Cerebellar cortex (tissue), 1 donor: Measurements from ENCODE around the gene USP47.
A peak's percentile ranks its signal among the peaks of the same experiment; 100 is the strongest.

Experiments used
- DNase-seq: peaks from one replicate; pipeline ENCODE4 v3.0.0-alpha.2; 2015; ENCODE audit warnings: low spot score

USP47 gene

DNA sequence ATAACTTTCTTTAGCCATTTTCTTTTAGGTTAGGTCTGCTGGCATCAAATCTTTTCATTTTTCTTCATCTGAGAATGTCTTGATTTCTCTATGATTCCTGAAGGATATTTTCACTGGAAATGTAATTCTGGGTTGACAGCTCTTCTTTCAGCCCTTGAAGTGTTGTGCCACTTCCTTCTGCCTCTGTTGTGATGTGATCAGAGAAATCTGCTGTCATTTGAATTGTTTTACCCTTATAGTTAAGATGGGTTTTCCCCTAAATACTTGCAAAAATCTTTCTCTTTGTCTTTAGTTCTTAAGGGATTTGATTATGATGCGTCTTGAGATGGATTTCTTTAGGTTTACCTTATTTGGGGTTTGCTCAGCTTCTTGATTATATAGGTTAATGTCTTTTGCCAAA lies 23.0 kb downstream of the USP47 start:
- DNase-seq: no peak

DNA sequence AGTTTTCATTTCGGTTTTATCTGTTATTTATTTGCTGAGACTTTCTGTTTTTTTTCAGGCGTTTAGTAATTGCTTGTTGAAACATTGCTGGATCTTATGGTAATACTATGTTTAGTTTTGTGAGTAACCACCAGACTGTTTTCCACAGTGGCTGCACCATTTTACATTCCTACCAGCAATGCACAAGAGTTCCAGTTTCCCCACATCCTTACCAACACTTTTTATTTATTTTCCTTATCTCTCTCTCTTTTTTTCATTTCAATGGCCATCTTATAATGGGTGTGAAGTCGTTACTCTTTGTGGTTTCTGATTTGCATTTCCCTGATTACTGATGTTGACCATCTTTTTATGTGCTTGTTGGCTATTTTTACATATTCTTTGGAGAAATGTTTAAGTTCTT lies 23.7 kb downstream of the USP47 start:
- DNase-seq: no peak

DNA sequence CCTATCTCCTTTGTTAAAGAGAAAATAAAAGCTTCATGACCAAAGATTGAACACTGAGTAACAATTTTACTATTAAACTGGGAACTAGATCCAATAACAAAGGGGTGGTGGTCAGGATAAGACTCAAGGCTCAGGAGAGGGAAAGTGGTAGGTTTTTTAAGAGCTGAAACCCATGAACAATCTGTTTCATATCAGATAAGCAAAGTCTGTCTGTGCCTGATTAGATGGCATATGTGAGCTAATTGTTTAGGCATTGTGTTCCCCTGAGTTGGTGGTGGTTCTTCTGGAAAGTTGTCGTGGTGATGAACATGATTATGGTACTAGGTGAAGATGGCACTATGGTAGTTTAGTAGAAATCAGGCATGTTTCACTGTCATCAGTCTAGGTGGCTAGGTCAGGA lies 24.4 kb downstream of the USP47 start:
- DNase-seq: no peak

DNA sequence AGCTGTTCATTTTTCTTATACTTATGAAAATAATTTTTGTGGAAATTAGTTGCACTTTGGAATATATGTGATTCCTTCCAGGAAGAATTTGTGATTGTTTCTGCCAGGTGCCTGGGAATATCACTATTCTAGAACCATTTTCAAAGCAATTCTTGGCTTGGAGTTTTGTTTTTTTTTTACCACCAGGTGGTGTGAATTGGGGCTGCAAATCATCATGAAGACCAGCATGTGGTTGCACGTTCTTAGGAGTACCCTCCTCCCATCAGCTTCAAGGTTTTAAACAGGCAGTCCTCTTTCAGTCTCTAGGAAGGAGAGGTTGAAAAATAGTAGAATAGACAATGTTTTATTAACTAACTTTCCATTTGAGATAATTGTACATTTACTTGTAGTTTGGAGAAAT lies 25.9 kb downstream of the USP47 start:
- no peak for DNase-seq

DNA sequence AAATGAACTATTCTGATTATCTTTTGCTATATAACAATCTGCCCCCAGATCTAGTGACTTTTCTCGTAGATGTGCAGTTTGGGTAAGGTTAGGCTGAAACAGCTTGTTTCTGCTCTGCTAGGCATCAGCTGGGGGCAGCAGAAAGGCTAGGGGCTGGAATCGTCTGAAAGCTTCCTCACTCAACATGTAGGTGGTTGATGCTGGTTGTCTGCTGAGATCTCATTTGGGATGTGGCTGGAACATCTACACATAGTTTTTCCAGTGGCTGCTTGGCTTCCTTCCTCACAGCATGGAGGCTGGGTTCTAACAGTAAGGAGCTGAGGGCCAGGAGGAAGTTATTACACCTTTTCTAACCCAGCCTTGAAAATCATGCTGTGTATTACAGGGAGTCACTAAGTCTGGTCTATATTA lies 30.2 kb downstream of the USP47 start:
- DNase-seq: peak; percentile 31

DNA sequence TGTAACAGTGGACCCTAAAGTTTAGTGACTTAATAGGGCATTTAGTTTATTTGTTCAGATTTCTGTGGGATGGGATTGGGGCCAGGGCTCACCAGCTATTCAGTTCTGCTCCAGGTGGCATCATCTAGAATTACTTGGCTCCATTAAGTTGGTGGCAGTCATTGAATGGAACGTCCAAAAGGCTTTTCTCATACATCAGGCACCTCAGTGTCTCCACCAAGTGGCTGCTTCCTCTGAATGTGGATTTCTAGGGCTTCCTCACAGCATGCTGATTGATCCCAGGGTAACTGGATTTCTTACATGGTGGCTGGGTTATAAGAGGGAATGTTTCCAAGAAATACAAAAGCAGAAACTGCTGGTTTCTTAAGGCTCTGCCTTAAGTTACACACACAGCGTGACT lies 34.7 kb downstream of the USP47 start:
- peak; percentile 26 for DNase-seq

DNA sequence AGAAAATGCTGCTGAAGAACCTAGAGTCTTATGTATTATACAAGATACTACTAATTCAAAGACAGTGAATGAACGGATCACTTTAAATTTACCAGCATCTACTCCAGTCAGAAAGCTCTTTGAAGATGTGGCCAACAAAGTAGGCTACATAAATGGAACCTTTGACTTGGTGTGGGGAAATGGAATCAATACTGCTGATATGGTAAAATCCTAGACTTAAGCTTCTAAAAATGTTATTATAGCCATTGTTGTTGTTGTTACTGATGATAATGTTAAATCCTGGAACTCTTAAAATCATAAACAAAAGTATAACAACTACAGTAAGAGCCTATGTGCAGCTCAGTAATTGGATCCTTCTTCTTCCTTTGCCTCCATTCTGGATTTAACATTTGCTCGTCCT lies 38.4 kb downstream of the USP47 start:
- DNase-seq: no peak

DNA sequence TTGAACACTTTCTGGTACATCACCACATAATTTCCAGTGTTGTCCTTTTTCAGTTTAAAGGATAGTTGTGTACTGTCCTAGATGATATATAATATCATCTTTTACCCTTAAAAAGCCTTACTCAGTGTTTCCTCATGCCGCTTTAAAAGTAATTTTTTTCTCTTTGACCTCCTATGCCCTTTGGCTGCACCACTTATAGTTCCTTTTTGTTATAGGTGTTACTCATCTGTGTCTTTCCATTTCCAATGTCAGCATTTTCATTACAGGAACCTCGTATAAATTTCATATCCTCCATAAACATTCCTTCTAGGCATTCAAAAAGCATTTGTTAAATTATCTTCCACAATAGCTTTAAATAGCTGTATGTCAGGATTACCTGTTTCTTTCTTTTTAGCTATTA lies 40.8 kb downstream of the USP47 start:
- DNase-seq: no peak

DNA sequence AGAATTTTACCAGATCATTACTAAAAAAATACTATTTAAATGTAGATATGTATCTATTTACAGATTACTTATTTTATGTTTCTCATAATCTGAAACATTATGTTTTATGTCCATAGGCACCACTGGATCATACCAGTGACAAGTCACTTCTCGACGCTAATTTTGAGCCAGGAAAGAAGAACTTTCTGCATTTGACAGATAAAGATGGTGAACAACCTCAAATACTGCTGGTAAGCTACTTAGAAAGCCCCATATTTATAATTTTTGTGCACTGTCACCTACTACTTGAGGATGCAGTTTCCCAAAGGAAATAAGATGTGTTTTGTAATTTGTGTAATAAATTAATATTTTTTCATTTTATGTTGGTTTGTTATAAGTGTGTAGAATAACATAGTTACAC lies 42.6 kb downstream of the USP47 start:
- no peak for DNase-seq

DNA sequence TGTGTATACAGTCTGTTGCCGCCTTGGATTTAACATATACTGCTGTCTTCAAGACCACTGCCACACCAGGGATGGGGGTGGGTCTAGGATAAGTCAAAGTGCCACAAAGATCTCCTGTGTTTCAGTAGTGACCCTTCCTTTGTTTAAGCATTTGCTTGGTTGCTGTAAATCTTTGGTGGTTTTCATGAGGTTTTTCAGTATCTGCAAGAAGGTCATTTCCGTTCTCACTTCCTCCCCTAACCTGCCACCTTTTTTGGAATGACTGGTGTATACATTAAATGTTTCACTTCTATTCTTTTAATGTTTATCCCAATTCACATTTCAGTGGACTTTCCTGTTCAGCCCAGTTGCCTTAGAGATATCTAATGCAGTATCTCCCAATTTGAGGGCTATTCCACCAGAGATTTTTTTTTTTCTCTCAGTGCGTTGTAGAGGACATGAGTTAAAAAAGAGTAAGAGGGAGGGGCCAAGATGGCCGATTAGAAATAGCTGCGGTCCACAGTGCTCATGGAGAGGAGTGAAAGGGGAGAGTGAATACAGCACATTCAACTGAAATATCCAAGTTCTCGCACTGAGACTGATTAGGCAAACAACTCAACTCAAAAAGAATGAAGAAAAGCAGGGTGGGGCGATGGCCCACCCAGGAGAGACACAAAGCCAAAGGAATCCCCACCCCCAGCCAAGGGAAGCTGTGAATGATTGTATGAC lies 43.2 kb downstream of the USP47 start:
- DNase-seq: no peak

DNA sequence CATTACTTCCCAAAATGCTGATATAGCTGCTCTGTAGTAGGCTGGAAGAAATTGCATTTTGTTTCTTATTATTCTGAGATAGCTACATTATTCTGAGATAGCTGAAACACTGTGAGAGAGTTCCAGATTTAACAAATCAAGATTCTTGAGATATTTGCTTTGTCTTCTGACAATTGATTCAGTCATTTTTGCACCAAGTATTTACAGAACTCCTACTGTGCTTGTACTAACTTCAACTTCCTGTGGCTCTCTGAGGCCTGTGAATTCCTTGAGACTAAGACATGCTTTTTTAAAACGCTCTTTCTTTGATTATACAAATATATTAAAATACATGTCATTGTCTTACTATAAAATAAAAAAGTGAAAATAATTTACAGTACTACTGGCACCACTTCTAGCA lies 52.7 kb downstream of the USP47 start:
- no peak for DNase-seq

DNA sequence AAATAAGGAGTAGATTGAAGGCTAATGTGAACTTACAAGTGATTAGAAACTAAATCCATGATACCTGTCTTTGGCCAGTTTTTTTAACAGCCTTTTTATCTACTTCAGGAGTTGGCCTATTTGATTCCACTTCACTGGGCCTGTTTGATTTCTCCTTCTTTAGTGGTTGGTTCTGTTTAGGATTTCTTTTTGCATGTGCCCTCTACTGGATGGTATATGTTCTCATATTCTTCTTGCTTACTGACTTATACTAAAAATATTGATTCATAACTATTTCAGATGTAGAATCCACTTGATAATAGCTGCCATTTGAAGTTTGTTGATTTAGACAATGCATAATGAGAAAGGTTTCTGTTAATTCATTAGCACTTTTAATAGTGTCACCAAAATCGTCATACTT lies 53.9 kb downstream of the USP47 start:
- DNase-seq: no peak

DNA sequence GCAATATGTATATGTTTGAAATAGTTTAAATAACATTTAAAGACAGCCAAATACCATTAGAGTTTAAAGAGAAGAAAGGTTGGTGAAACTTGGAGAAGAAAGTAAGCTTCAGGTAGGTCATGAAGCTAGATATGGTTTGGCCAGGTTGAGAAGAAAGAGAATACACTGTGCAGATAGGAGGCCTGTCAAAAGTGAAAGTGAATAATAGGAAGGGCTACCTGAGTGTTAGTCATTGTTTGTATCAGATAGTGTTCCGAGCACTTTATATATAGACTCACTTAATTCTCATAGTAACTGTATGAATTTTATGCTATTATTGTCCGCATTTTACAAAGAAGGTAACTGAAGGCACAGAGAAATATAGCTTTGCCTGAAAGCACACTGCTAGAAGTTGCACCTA lies 56.9 kb downstream of the USP47 start:
- no peak for DNase-seq

DNA sequence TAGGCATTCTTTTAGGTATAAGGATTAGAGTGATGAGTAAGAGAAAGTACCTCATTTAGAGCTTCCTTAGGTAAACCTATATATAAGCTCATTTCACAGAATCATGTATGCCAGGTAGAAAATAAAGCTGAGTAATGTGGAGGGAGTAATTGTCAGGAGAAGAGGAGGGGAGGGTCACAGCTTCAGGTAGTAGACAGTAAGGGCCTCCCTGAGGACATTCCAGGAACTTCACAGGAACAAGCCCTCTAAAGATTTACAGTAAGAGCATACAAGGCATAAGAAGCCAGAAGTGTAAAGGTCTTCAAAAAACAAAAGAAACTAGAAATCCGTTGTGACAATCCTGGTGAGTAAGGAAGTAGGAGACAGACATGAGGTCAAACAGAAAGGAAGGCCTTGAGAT lies 57.6 kb downstream of the USP47 start:
- no peak for DNase-seq

DNA sequence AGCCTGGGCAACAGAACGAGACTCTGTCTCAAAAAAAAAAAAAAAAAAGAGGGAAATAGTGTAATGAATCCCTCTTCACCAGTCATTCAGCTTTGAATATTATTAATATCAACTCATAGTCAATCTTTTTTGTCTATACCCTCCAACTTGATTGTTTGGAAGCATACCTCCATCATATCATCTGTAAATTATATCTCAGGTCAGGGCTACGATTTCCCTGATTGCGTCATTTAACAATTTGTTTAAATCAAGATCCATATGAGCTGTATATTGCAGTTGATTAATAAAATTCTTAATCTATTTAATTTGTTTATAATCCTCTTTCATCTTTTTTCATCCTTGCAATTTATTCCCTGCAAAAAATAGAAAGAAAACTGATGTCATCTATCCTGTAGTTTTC lies 60.2 kb downstream of the USP47 start:
- DNase-seq: no peak

DNA sequence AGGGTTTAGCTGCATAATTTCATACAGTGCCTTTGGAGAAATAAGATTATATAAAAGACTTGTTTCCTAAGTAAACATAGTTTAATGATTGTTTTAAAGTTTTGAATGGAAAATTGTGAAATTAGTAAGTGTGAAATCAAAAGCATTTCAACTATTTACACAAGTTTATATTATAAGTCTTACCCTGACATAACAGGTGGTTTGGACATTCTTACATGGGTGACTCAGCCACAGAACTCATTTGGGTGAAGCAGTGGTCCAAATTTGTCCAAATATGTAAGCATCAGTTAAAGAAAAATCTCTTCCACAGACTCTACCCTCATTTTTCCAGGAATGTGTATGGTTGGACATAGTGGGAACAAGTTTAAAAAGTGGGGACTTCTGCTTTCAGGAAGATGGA lies 68.0 kb downstream of the USP47 start:
- no peak for DNase-seq

DNA sequence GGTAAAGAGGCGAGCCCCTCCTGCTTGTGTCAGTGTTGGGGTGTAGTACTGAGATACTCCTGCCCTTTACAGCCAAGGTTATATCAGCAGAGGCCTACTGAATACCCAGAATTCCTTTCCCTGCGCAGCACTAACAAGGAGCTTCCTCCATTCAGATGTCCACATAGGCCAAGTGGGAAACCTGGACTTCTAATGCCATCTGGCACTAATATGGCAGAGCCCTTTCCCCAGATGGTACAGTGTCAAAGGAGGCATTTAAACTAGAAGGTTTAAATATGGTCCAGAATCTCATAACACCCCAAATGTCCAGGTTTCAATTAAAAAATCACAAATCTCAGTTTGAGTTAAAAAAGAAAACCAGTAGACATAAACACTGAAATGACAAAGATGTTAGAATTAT lies 68.8 kb downstream of the USP47 start:
- DNase-seq: peak; percentile 65

DNA sequence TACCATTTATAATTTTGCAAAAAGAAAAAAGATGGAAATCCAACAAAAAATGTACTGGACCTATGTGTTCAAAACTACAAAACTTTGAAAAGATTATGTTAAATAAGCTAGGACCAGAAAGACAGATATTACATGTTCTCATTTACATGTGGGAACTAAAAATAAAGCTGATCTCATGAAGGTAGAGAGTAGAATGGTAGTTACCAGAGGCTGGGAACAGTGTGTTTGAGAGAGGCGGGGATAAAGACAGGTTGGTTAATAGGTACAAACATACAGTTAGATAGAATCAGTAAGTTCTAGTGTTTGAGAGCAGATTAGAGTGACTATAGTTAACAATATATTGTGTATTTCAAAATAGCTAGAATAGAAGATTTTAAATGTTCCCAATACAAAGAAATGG lies 71.6 kb downstream of the USP47 start:
- DNase-seq: no peak

DNA sequence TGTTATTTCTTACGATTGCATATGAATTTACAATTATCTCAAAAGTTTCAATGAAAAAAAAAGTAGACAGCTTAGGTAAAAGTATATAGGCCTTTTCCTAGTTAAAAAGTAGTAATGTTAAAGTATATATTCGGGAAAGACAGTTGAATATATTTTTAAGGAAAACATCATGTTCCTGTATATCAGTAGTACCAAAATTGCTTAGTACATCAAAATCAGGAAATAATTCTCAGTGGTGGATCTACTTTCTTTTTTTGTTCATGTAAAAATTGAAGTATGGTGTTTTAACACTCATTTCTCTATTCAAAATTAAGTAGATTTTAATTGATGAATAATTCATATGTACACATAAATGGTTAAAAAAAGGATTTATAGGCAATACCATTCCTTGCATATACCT lies 73.9 kb downstream of the USP47 start:
- no peak for DNase-seq

DNA sequence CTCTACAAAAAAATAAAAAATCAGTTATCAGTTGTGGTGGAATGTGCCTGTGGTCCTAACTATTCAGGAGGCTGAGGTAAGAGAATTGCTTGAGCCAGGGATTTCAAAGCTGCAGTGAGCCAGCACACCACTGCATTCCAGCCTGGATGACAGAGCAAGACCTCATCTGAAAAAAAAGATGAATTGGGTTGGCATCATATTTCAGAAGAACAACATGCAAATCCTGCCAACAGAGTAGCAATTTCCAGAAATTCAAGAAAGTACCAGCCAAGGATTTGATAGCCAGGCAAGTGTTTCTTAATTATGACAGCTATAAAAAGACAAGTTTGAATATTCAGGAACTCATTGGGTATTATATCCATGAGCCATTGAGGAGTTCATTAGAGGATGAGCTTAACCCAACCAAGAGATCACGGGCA lies 75.2 kb downstream of the USP47 start:
- DNase-seq: no peak

DNA sequence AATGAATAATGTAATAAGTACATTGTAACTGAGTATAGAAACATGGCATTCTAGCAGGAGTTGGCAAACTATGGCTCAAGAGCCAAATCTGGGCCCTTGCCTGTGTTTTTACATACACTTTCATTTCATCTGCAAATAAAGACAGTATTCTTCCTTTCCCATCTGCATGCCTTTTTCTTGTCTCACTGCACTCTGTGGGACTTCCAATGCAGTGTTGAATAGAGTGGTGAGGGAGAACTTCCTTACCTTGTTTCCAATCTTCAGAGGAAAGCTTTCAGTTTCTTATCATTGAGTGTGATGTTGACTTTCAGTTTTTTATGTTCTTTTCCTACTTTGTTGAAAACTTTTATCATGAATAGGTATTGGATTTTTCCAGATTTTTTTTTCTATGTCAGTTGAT lies 82.1 kb downstream of the USP47 start:
- no peak for DNase-seq

DNA sequence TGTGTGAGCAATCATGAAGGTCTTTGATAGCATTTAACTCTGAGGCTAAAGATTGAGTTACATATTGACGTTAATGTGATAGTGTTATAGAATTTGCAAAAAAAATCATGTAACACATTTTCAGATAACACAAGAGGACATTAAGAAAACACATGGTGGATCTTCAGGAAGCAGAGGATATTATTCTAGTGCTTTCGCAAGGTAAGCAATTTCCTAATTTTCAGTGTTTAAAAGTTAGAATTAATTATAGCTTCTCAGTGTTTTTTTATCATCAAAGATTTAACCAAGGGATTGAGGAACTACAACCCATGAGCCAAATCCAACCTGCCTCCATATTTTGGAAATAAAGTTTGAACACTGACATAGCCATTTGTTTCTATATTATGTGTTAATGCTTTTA lies 88.1 kb downstream of the USP47 start:
- no peak for DNase-seq

DNA sequence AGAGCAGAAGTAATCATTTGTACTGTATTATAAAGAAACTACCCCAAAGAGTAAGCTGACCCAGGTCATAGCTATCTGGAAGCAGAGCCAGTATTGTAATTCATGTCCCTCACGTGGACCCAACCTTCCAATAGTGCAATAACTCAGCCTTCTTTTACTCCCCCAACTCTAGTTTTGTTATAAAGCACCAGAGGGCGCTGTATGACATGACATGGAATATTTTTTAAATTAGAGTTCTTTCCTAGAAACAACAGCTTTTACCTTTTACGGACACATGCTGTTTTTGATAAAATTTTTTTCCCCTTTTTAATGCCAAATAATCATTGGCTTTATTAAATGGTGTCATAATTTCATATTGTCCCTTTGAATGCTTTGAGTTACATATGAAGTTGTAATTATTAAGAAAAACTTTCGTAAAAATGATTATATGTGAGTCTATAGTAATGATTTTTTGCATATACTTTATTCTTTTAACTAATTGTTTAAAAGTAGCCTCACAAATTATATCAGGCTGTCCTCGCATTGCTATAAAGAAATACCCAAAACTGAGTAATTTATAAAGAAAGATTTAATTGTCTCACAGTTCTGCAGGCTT lies 89.8 kb downstream of the USP47 start:
- DNase-seq: peak; percentile 80

DNA sequence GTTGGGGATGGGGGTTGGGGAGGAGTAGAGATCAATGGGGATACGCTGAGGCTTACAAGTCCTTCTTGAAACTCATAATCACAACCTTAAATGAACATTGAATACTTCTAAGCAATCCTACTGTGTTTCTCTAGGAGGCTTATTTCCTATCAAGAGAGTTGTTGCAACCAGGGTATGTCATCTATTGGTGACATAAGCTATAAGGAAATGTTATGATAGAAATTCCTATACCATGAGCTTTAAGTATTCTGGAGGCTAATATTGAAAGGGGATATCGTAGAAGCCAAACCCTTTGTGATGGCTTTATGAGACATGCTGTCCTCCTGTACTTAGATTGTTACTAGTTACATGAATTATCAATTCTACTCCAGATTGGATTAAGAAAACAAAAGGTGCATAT lies 93.8 kb downstream of the USP47 start:
- DNase-seq: no peak
